IPS DF 19.7 (cell line): ENCODE data around the gene ABHD8.
A peak's percentile ranks its signal among the peaks of the same experiment; 100 is the strongest.

Source experiments
- DNase-seq: peaks from one replicate; pipeline ENCODE4 v3.0.0-alpha.2; 2013; ENCODE audit warnings: low read depth, low spot score

ABHD8 gene, protein sequence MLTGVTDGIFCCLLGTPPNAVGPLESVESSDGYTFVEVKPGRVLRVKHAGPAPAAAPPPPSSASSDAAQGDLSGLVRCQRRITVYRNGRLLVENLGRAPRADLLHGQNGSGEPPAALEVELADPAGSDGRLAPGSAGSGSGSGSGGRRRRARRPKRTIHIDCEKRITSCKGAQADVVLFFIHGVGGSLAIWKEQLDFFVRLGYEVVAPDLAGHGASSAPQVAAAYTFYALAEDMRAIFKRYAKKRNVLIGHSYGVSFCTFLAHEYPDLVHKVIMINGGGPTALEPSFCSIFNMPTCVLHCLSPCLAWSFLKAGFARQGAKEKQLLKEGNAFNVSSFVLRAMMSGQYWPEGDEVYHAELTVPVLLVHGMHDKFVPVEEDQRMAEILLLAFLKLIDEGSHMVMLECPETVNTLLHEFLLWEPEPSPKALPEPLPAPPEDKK

DNA sequence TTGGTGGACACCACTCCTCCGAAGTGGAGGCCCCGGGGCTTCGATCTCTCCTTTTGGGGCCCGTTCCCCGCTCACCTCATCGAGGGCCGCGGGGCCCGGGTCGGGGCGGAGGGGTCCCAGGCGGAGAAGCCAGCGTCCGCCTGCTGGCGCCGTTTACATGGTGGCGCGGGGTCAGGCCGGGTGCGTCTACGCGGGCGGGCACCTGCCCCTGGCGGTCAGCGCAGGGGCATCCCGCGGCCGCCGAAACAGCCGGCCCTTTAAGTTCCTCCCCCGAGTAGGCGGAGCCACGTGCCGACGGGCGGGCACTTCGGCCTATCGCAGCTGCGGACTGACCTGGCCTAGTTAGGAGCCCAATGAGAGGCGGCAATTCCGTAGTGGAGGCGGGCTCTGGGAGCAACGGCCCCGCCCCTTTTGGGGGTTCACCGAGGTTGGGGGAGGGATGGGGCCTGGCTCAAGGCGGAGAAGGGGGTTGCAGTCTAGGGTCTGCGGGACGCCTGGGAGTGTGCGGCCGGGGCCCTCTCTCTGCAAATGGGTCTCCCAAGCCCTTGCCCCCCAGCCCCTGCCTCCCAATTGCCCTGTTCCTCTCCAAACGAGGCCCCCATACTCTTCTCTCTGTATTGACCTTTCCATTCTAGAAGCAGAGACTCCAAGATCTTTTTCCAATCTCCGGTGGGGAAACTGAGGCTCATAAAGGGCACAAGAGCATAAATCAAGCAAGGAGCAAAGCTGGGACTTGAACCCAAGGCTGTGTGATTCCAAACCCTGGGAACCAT is at the start of gene ABHD8:
Gene ABHD8 (minus strand): TSS at position 259 of the 773 bp plus-strand sequence. CDS start 1,809 bp downstream, outside the sequence.
- DNase-seq, result peak; percentile 75

DNA sequence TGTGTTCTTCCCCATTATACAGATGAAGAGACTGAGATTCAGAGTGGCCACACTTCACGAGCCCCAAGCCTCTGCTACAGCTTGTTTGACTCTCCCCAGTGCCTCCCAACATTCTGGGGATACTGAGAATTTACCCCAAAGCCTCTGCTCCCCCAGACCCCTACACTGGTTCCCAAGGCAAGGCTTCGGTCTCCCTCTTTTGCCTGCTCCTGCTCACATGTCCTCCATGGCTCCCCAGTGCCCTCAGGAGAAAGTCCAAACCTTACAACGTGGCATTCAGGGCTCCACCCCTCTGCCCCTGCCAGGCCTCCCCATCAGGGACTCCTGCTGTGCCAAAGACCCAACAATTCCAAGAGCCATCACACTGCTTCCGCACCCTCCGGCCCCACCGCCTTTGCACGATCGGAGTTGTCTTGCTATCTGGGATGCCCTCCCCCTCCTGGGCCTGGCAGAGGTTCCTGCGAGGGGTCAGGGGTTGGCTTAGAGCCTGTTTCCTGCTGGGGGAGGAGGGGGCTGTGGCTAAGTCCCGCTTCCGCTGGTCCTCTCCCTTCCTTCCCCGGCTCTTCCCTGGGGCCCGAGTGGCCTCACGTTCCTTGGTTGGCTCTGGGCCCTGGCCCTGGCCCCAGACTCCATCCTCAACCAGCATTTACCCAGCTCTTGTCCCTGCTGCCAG is 49.5 kb upstream of the ABHD8 start:
- DNase-seq, result no peak

DNA sequence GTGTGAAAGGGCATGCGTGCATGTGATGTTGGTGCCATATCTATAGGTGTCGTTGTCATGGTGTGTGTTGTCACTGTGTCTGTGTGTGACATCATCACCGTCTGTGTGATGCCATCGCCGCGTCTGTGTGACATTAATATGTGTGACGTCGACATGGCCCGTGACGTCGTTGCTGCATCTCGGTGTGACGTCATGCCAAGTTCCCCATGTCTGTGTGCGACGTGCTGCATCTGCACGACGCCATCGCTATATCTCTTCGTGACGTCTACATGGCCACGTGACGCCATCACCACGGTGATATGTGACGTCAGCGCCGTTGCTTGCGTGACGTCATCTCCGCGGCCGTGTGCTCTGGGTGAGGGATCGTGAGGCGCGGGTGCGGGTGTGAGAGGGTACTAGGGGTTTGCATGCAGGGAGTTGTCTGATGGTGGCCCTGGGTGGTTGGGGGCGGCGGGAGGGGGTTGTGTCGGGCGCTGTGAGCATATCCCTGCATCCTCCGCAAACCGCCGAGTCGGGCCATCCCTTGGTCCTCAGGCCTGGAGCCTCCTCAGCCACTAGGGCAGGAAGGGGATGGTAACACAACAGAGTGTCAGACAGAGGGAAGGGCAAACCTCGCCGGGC is 48.7 kb upstream of the ABHD8 start:
- no peak for DNase-seq

DNA sequence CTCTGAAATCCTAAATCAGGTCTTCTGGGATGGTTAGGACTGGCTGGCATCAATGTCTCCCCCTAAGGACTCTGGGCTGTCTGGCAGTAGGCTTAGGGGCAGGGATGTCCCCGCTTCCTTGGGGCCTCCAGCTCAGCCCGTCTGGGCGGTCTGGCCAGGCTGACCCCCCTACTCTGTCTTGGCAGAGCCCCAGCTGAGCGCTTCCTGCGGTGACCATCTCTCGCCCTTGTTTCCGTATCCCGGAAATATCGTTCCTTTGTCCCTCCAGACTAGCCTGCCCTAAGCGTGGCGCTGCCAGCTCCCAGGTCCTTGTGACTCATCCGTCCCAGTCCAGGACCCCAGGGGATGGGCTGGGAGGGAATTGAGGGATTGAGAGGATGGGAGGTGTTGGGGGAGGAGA is 45.5 kb upstream of the ABHD8 start:
- no peak for DNase-seq

DNA sequence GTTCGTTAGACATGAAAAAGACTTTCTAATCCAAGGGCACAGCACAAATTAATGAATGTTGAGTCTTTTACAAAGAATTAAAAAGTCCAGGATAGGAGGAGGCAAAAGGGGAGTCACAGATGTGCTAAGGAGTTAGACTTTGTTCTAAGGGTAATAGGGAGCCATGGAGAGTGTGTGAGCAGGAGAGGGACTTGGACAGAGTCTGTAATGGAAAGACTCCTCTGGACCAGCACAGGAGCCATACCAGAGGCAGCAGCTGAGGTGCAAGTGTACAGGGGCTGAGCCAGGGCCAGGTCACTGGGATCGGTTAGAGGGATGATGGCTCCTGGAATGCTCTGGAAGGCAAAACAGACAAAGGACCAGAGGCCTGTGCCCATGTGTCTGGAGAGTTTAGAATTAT is 44.7 kb upstream of the ABHD8 start:
- no peak for DNase-seq

DNA sequence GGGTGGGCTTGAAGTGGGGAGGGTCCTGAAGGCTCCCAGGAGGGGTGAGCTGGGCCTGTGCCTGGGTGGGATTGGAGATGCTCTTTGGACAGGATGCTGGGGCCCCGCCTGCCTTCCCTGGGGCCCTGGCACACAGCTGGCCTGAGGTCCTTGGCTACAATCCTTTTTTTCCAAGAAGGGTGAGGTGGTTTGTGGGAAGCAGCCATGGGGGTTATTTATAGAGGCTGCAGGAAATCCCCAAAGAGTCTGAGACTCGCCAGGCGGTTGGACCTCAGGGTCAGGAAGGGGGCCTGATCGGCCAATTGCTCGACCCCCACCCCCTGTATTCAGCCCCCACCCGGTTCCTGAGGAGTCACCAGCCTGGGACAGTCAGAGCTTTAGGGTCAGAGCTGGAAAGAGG is 44.1 kb upstream of the ABHD8 start:
- no peak for DNase-seq

DNA sequence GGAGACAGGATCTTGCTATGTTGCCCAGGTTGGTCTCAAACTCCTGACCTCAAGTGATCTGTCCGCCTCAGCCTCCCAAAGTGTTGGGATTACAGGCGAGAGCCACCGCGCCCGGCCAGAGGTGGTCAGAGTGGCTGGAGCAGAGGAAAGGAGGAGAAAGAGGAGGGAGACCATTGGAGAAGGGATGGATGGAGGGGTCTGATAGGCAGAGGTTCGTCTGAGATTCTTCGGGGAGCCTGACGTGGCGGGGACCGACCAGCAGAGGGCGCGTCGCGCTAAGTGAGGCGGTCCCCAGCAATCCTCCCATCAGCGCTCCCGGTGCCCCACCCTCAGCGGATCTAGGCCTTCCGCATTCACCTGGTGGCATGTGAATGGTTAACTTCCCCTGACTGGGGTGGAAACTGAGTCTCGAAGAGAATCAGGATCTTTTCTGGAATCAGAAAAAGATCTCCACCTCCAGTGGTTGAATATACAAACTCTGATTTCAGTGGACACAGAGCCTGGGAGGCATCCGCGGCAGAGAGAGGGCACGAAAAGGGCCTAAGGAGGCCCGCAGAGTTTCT is 43.0 kb upstream of the ABHD8 start:
- no peak for DNase-seq

DNA sequence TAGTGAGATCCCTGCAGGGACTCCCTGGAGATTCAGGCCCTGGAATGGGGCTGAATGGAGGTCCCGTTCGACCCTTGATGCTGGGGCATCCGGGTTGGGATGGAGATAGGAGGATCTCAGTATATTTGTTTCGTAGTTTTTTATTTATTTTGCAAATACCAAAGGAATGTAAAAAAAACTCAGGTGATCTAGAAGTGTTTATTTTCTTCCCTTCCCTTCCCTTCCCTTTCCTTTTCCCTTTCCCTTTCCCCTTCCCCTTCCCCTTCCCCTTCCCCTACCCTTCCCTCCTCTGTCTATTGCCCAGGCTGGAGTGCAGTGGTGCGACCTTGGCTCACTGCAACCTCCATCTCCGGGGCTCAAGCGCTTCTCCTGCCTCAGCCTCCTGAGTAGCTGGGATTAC is 38.6 kb upstream of the ABHD8 start:
- DNase-seq, result no peak

DNA sequence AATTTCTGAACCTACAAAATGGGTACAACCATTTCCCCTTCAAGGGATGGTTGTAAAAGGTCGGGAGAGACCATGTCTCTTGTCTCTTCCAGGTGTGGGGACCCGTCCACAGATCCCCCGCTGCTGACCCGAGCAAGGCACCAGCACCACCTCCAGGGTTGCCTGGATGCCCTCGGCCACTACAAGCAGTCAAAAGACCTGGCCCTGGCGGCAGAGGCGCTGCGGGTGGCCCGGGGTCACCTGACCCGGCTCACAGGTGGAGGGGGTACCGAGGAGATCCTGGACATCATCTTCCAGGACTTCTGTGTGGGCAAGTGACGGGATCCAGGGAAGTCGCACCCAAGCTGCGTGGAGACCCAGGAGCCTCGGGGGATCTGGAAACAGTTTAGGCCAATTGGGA is 38.2 kb upstream of the ABHD8 start:
- DNase-seq, result no peak

DNA sequence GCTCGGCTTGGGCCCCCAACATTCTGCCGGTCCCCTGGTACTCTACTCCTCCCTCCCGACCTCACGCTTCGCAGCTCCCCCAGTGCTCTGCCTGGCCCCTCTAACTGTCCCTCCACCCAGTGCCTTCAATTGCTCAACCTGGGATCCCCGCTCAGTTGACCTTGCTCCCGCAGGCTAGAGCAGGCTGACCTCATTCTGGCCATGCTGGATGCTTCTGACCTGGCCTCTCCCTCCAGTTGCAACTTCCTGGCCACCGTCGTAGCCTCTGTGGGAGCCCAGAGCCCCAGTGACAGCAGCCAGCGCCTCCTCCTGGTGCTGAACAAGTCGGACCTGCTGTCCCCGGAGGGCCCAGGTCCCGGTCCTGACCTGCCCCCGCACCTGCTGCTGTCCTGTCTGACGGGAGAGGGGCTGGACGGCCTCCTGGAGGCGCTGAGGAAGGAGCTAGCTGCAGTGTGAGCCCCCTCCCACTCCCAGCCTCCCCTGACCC is 37.7 kb upstream of the ABHD8 start:
- no peak for DNase-seq

DNA sequence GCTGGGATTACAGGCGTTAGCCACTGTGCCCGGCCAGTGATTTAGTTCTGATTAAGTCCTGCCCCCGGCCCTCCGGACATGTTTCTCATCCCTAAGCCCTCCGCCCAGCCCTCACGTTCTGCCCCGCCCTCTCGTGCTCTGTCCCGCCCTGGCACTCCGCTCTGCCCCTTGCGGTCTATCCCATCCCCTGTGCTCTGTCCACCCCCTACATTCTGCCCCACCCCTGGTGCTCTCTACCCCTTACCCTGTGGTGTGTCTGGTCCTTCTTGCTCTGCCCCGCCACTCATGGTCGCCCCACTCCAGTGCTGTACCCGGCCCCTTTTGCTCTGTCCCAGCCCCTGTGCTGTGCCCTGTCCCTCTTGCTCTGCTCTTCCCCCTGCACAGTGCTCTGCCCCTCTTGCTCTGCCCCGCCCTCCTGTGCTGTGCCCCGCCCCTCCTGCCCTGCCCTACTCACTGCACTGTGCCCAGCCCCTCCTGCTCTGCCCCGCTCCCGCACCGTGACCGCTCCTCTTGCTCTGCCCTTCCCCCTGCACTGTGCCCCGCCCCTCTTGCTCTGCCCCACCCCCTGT is 37.2 kb upstream of the ABHD8 start:
- DNase-seq, result no peak

DNA sequence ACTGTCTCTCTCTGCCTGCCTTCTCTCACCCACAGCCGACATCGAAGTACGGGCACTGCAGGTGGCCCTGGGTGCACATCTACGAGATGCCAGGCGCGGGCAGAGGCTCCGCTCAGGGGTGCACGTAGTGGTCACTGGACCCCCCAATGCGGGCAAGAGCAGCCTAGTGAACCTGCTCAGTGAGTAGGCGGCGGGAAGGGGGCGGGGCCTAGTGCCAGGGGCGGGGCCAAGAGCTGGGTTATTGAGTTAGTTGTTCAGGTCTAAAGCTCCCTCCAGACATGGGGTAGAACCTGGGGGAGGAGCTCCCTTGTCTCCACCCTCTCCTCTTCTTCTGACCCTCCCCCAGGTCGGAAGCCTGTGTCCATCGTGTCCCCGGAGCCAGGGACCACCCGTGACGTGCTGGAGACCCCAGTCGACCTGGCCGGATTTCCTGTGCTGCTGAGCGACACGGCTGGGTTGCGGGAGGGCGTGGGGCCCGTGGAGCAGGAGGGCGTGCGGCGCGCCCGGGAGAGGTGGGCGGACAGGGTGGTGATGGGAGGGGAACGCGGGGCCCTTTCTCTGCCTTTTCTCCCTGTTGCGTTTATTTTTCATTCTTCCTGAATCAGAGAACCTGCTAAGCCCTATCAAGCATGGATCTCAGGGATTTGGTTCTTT is 36.0 kb upstream of the ABHD8 start:
- DNase-seq, result no peak

DNA sequence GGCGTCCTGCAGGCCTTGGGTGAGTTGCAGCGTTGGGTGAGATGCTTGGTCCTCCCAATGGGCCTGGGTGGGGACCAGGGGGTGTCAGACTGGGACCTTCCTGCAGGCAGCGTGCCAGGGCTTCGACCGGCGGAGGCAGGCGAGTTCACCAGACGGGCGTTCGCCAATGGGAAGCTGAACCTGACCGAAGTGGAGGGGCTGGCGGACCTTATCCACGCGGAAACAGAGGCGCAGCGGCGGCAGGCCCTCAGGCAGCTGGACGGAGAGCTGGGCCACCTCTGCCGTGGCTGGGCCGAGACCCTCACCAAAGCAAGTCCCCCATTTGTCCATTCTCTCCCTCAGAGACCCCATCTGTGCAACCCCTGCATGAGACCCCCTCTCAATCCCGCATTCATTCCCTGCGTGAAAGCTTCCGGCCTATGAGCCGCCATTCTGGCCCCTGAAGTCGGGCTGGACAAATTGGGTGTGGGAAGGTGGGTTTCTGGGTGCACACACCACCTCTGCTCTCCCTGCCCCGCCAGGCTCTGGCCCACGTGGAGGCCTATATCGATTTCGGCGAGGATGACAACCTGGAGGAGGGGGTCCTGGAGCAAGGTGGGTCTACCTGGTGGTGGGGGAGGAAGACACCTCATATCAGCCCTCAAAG is 35.3 kb upstream of the ABHD8 start:
- DNase-seq, result no peak

DNA sequence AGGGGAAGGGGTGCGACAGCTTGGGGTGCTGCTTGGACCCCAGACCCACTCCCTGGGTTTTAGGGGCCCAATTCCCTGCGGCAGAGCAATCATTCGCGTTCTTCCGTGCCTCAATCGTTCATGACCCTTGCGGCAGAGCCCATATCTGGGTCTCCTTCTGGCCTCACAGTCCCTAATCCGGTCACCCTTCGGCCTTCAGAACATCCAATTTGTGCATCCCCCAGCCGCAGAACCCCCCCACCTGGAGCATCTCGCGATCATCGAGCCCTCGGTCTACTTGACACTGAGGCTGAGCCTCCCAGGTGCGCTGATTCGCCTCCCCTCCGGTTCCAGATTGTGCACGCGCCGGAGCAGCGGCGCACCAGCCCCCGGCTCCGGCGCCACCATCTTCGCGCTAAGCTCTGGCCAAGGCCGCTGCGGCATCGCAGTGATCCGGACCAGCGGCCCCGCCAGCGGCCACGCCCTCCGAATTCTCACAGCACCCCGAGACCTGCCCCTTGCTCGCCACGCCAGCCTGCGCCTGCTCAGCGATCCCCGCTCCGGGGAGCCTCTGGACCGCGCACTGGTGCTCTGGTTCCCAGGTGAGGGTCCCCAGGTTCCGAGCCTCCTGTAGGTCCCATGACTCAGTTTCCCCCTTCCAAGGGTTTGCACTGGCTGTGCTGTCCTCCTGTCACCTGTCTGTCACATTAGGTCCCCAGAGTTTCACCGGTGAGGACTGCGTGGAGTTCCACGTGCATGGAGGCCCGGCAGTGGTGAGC is 34.6 kb upstream of the ABHD8 start:
- DNase-seq, result no peak

DNA sequence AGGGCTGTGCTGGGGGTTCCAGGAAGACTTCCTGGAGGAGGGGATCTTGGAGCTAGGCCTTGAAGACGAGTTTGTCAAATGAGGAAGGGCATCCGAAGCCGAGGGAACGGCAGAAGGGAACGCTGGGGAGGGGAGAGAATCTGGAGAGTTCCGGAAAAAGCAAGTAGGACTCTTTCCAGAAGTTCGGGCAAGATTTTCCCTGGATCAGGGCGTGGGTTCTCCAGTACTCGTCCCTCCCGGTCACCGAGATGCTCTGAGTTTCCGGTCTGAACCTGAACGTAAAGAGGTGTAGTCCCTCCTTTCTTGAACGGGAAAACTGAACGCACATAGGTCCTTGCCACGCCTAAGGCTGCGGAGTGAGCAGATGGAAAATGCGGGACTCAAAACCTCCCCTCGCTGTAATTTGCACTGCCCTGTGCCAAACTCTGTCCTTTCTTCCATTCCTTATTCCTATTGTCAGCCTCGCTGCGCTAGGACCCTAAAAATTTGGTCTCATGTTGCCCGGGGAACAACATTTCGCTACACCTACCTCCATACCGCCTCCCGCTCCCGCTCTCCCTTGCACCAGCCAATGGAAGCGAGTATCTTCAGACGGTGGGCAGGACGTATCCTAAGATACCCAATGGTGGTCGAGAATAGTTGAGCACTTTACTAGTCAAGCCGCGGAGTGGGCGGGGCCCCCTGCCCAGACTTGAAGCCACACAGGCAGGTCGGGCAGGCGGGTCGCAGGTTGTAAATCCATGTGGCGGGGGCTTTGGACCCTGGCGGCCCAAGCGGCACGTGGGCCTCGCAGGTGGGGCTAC is 33.8 kb upstream of the ABHD8 start, which contains the start of gene GTPBP3:
Gene GTPBP3 (plus strand): TSS at position 682 of the 803 bp plus-strand sequence. CDS start 59 bp downstream, at position 741.
- DNase-seq, result peak; percentile 98

DNA sequence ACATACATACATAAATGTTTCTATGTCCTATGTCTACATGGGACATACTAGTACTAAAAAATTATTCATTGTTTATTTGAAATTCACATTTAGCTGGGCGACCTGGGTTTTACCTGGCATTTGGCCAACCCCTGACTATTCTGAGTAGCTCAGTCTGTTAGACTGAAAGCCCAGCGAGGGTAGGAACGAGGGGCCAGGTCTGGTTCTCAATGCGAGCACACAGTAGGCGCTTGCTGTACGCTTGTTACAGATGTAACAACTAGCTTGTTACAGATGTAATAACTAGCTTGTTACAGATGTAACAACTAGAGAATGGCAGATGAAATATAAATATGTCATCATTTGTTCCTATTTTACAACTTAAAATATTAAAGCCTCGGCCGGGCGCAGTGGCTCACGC is 32.4 kb upstream of the ABHD8 start:
- DNase-seq, result no peak

DNA sequence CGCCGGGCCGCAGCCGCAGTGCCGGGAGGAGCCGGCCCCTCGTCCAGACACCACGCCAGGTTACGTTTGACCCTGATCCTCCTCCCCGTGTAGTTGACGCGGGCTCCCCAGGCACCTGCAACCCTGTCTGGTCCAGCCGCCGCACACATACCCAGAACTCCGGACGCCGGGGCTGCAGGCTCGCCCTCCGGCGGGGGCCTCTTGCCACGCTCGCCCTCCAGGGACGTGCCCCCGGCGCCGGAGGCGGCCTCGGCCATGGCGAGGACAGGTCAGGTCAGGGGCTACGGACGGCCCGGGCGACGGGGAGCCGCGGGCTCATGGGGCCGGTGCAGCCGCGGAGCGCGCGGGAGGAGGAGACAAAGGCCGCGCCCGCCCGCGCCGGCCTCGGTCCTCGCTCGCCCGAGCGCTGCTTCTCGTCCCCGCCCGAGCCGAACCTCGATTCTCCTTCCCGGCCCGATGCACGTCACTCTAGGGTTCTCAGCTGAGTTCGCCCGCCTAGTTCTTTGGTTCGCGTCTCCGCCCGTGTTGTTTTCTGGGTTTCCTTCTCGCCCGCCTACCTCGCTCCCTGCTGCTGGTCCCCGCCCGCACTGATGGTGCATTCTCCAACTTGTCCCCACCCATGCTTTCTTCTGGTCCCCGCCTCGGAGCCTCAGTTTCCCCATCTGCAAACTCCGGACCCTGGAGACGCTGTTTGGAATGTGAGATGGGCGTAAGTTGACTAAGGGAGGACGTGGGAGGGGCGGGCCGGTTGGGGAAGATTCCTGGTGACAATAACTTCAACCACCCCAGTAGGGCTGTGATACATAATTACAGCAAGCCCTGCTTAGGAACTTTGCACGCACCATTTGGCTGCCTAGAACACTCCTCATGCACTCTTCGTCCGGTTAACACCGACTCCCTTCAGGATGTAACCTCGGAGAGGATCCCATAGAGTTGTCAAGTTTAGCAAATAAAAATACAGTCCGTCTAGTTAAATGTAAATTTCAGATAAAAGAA is 31.5 kb upstream of the ABHD8 start, which contains the start of gene ANO8:
Gene ANO8 (minus strand): TSS at position 442 of the 996 bp plus-strand sequence. CDS start 185 bp downstream, at position 257.
- peak; percentile 98 for DNase-seq
